WTC11 (cell line): ENCODE measurements around the gene CCDC144A. TPM values are rescaled to one million over a fixed set of nuclear protein-coding genes. Genes with fewer than 3 reads are reported as not detected.

Source experiments
- ATAC-seq: fragments of 200-7000 bp; cut with Tn5 transposase; 2 replicates; pipeline ENCODE4 v1.10.0; 2021; ENCODE audit warnings: mild to moderate bottlenecking, moderate library complexity
- CTCF ChIA-PET: fragments of 300-600 bp; sonication (Branson Sonifier 250); formaldehyde crosslinking; loops from one replicate; lab custom pipeline; 2021; ENCODE audit warnings: antibody characterized with exemption; lab: Charles Lee
- POLR2A ChIA-PET: fragments of 350-600 bp; sonication (Branson Sonifier 250); formaldehyde crosslinking; loops from one replicate; lab custom pipeline; 2021; ENCODE audit warnings: antibody characterized with exemption; lab: Charles Lee
- DNase-seq: peaks from one replicate; pipeline ENCODE4 v3.0.0; 2021; ENCODE audit warnings: low spot score
- H3K27ac Mint-ChIP-seq: 2 replicates; pipeline ENCODE4 v1.8.0; 2021; ENCODE audit warnings: mixed read lengths
- H3K27me3 Mint-ChIP-seq: 2 replicates; pipeline ENCODE4 v1.8.0; 2021; ENCODE audit warnings: low read depth, mild to moderate bottlenecking, moderate library complexity, mixed read lengths
- H3K36me3 Mint-ChIP-seq: 2 replicates; pipeline ENCODE4 v1.8.0; 2021; ENCODE audit warnings: mixed read lengths
- H3K4me1 Mint-ChIP-seq: 2 replicates; pipeline ENCODE4 v1.8.0; 2022; ENCODE audit warnings: mixed read lengths
- H3K4me3 Mint-ChIP-seq: 2 replicates; pipeline ENCODE4 v1.8.0; 2021; ENCODE audit warnings: mild to moderate bottlenecking, moderate library complexity, mixed read lengths
- H3K9me3 Mint-ChIP-seq: 2 replicates; pipeline ENCODE4 v1.8.0; 2021; ENCODE audit warnings: mixed read lengths
- AR ChIP-seq: fragments of 250-450 bp; sonication (Bioruptor Pico); IDR thresholded peaks from 2 replicates; pipeline ENCODE4 v1.9.0; 2021; ENCODE audit warnings: mild to moderate bottlenecking
- CBFB ChIP-seq: sonication (generic); formaldehyde crosslinking; IDR thresholded peaks from 2 replicates; pipeline ENCODE4 v1.8.1; 2022; ENCODE audit warnings: mild to moderate bottlenecking, low read depth, missing genetic modification reagents
- CREB1 ChIP-seq: sonication (generic); formaldehyde crosslinking; IDR thresholded peaks from 2 replicates; pipeline ENCODE4 v1.8.0; 2023; ENCODE audit warnings: mild to moderate bottlenecking, missing genetic modification reagents
- CTCF ChIP-seq: fragments of 200-600 bp; IDR thresholded peaks from 2 replicates; pipeline ENCODE4 v1.8.0; 2022; ENCODE audit warnings: antibody characterized with exemption
- EMX1 ChIP-seq: fragments of 250-450 bp; sonication (Bioruptor Pico); IDR thresholded peaks from 2 replicates; pipeline ENCODE4 v1.8.0; 2021; ENCODE audit warnings: mild to moderate bottlenecking
- ESRRA ChIP-seq: sonication (generic); formaldehyde crosslinking; IDR thresholded peaks from 2 replicates; pipeline ENCODE4 v1.8.1; 2022; ENCODE audit warnings: mild to moderate bottlenecking, missing genetic modification reagents, borderline replicate concordance
- FOXP4 ChIP-seq: sonication (generic); formaldehyde crosslinking; IDR thresholded peaks from 2 replicates; pipeline ENCODE4 v1.8.0; 2022; ENCODE audit warnings: mild to moderate bottlenecking, missing genetic modification reagents
- GTF2I ChIP-seq: fragments of 250-450 bp; sonication (Bioruptor Pico); conservative IDR thresholded peaks from 2 replicates; pipeline ENCODE4 v1.4.0; 2021; ENCODE audit warnings: mild to moderate bottlenecking
- HMGA2 ChIP-seq: fragments of 250-450 bp; sonication (Bioruptor Pico); IDR thresholded peaks from 2 replicates; pipeline ENCODE4 v1.4.0; 2021; ENCODE audit warnings: mild to moderate bottlenecking, moderate library complexity
- NFE2L1 ChIP-seq: sonication (generic); formaldehyde crosslinking; IDR thresholded peaks from 2 replicates; pipeline ENCODE4 v1.8.1; 2023; ENCODE audit warnings: missing genetic modification reagents
- PRRX2 ChIP-seq: fragments of 250-450 bp; sonication (Bioruptor Pico); IDR thresholded peaks from 2 replicates; pipeline ENCODE4 v1.8.0; 2021; ENCODE audit warnings: mild to moderate bottlenecking
- SMAD3 ChIP-seq: sonication (generic); formaldehyde crosslinking; IDR thresholded peaks from 2 replicates; pipeline ENCODE4 v1.8.0; 2022; ENCODE audit warnings: missing genetic modification reagents, mild to moderate bottlenecking, borderline replicate concordance
- SP1 ChIP-seq: sonication (generic); formaldehyde crosslinking; conservative IDR thresholded peaks from 2 replicates; pipeline ENCODE4 v1.8.1; 2022; ENCODE audit warnings: missing genetic modification reagents
- TP53 ChIP-seq: sonication (generic); formaldehyde crosslinking; IDR thresholded peaks from 2 replicates; pipeline ENCODE4 v1.8.1; 2023; ENCODE audit warnings: mild to moderate bottlenecking, missing genetic modification reagents
- USF1 ChIP-seq: sonication (generic); formaldehyde crosslinking; IDR thresholded peaks from 2 replicates; pipeline ENCODE4 v1.8.0; 2022; ENCODE audit warnings: mild to moderate bottlenecking, missing genetic modification reagents
- ZBTB43 ChIP-seq: sonication (generic); formaldehyde crosslinking; IDR thresholded peaks from 2 replicates; pipeline ENCODE4 v1.8.1; 2023; ENCODE audit warnings: mild to moderate bottlenecking, missing genetic modification reagents
- ZNF416 ChIP-seq: fragments of 250-450 bp; sonication (Bioruptor Pico); IDR thresholded peaks from 2 replicates; pipeline ENCODE4 v1.9.0; 2021; ENCODE audit warnings: mild to moderate bottlenecking, inconsistent platforms
- ZNF532 ChIP-seq: fragments of 250-450 bp; sonication (Bioruptor Pico); IDR thresholded peaks from 2 replicates; pipeline ENCODE4 v1.9.0; 2021; ENCODE audit warnings: mild to moderate bottlenecking, borderline replicate concordance
- total RNA-seq: library from RNA; stranded (reverse); gene quantifications from 3 replicates; pipeline ENCODE4 v1.2.3, GENCODE V29; 2021

The CCDC144A gene
- total RNA-seq, 1 experiment from 2014 or later: 2.6 TPM

GRCh38 chr17:16818821-16819683, 129.0 kb downstream of the CCDC144A start (continued):
- no peak for TF ChIP-seq ZNF532 (CRISPR knock-in tag)
- no peak for TF ChIP-seq EMX1 (CRISPR knock-in tag)
- no peak for TF ChIP-seq ESRRA (CRISPR knock-in tag)
- TF ChIP-seq GTF2I: no peak
- no peak for TF ChIP-seq CBFB
- no peak for TF ChIP-seq ZNF416 (CRISPR knock-in tag)
- no peak for TF ChIP-seq PRRX2 (CRISPR knock-in tag)
- no peak for TF ChIP-seq HMGA2 (CRISPR knock-in tag)

- Mint-ChIP-seq H3K4me1 (no peaks in the 10 kb centered on the region), H3K4me3 (no peak overlapping the region), H3K27me3 (no peaks in the 10 kb centered on the region), H3K27ac (no peak overlapping the region), H3K9me3 (no peaks in the 10 kb centered on the region), H3K36me3 (no peaks in the 10 kb centered on the region)
- DNase-seq: no peak
- ChIA-PET CTCF (interaction anchor here (0.6 kb wide), 1 partner anchor 130 kb away, joined by 3 read pairs; the partner anchor contains the start of gene CCDC144A), POLR2A (no interaction called here)
- ATAC-seq: no peak
- TF ChIP-seq SP1 (CRISPR knock-in tag) (no peak), FOXP4 (no peak), USF1 (CRISPR knock-in tag) (no peak), TP53 (CRISPR knock-in tag) (no peak), GTF2I (no peak), SMAD3 (CRISPR knock-in tag) (no peak), ZBTB43 (CRISPR knock-in tag) (no peak), AR (CRISPR knock-in tag) (no peak), CTCF (no peak), NFE2L1 (CRISPR knock-in tag) (no peak), CREB1 (CRISPR knock-in tag) (no peak)
Observed at GRCh38 chr17:16820161-16820877, 130.3 kb downstream of the CCDC144A start.
